ENCODE results near the gene GRM7. TPM values are rescaled to one million over a fixed set of nuclear protein-coding genes. Genes with fewer than 3 reads are reported as not detected.

Gene GRM7
- total and polyA plus RNA-seq, 9 of the 15 experiments (the other 6 are each of a cell fraction or from before 2014, with no cell fraction given): not detected

GRCh38 chr3:7328339-7328738 is 467.4 kb downstream of the GRM7 start:
- H3K36me3 ChIP-seq (ENCODE audit: control insufficient read depth, insufficient read depth, low read length): no peaks in the 10 kb centered on the region
- no peaks in the 10 kb centered on the region for H3K9me1 ChIP-seq (ENCODE audit: control insufficient read depth, insufficient read depth, low read length)
- FAIRE-seq (no peak), ATAC-seq (no peak), DNase-seq (ENCODE audit: extremely low read depth in 1 of 4, low spot score in 3 of 4) (no peak)
- no peak overlapping the region for H3K4me3 ChIP-seq
- ChIA-PET POLR2A (no interaction called here), CTCF (ENCODE audit: low intra/inter-chr PET ratio) (no interaction called here)
- H3K4me2 ChIP-seq (ENCODE audit: insufficient read depth, low read length): no peak overlapping the region
- BruUV-seq (replicated peaks): no TSS peak
- intact Hi-C loops (cut with micrococcal nuclease) (no loop called here), in situ Hi-C loops (cut with MboI) (no loop called here)
- no peak overlapping the region for H2AFZ ChIP-seq (ENCODE audit: low read depth, low read length)
- H3K27ac ChIP-seq (ENCODE audit: extremely low read depth, low read depth, low read length): no peak overlapping the region
- 6% methylated on average over 1 of the region's 1 CpG for WGBS (ENCODE audit: insufficient coverage, low coverage, missing lambda C conversion rate)
- no peaks in the 10 kb centered on the region for H3K27me3 ChIP-seq (ENCODE audit: control insufficient read depth in 2 of 2, insufficient read depth in 2 of 2, low read length in 2 of 2)
- H3K9ac ChIP-seq (ENCODE audit: insufficient read depth in 1 of 2, low read depth in 2 of 2, low read length in 2 of 2): no peak overlapping the region
- H3K4me1 ChIP-seq (replicated peaks in 1 of 2; ENCODE audit: control insufficient read depth in 2 of 2, insufficient read depth in 2 of 2, low read length in 2 of 2): no peaks in the 10 kb centered on the region
- no peaks in the 10 kb centered on the region for H3K9me3 ChIP-seq (replicated peaks; ENCODE audit: control insufficient read depth, insufficient read depth, low read depth, low read length)
- H3K79me2 ChIP-seq (ENCODE audit: control insufficient read depth, insufficient read depth, low read length): no peaks in the 10 kb centered on the region
- no peaks in the 10 kb centered on the region for H4K20me1 ChIP-seq (replicated peaks; ENCODE audit: control insufficient read depth, insufficient read depth, low read length)
- TF ChIP-seq TBL1XR1 (IDR thresholded peaks at IDR 0.05; ENCODE audit: low read length in 2 of 2) (no peak), RUNX1 (IDR thresholded peaks at IDR 0.05; ENCODE audit: low read depth) (no peak), CTCFL (IDR thresholded peaks at IDR 0.05; ENCODE audit: borderline replicate concordance, insufficient read depth, low read depth, low read length, poor library complexity, severe bottlenecking) (no peak), ZNF592 (IDR thresholded peaks at IDR 0.05) (no peak), TAF7 (tag; IDR thresholded peaks at IDR 0.05) (no peak)
- TF ChIP-seq, protein P1, sequence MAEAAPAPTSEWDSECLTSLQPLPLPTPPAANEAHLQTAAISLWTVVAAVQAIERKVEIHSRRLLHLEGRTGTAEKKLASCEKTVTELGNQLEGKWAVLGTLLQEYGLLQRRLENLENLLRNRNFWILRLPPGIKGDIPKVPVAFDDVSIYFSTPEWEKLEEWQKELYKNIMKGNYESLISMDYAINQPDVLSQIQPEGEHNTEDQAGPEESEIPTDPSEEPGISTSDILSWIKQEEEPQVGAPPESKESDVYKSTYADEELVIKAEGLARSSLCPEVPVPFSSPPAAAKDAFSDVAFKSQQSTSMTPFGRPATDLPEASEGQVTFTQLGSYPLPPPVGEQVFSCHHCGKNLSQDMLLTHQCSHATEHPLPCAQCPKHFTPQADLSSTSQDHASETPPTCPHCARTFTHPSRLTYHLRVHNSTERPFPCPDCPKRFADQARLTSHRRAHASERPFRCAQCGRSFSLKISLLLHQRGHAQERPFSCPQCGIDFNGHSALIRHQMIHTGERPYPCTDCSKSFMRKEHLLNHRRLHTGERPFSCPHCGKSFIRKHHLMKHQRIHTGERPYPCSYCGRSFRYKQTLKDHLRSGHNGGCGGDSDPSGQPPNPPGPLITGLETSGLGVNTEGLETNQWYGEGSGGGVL (CRISPR knock-in tag; IDR thresholded peaks at IDR 0.05): no peak
- TF ChIP-seq, protein P2, sequence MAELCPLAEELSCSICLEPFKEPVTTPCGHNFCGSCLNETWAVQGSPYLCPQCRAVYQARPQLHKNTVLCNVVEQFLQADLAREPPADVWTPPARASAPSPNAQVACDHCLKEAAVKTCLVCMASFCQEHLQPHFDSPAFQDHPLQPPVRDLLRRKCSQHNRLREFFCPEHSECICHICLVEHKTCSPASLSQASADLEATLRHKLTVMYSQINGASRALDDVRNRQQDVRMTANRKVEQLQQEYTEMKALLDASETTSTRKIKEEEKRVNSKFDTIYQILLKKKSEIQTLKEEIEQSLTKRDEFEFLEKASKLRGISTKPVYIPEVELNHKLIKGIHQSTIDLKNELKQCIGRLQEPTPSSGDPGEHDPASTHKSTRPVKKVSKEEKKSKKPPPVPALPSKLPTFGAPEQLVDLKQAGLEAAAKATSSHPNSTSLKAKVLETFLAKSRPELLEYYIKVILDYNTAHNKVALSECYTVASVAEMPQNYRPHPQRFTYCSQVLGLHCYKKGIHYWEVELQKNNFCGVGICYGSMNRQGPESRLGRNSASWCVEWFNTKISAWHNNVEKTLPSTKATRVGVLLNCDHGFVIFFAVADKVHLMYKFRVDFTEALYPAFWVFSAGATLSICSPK (IDR thresholded peaks at IDR 0.05; ENCODE audit: borderline replicate concordance): no peak
- TF ChIP-seq, protein P3, sequence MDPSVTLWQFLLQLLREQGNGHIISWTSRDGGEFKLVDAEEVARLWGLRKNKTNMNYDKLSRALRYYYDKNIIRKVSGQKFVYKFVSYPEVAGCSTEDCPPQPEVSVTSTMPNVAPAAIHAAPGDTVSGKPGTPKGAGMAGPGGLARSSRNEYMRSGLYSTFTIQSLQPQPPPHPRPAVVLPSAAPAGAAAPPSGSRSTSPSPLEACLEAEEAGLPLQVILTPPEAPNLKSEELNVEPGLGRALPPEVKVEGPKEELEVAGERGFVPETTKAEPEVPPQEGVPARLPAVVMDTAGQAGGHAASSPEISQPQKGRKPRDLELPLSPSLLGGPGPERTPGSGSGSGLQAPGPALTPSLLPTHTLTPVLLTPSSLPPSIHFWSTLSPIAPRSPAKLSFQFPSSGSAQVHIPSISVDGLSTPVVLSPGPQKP (CRISPR knock-in tag; IDR thresholded peaks at IDR 0.05): no peak
- TF ChIP-seq, protein P4, sequence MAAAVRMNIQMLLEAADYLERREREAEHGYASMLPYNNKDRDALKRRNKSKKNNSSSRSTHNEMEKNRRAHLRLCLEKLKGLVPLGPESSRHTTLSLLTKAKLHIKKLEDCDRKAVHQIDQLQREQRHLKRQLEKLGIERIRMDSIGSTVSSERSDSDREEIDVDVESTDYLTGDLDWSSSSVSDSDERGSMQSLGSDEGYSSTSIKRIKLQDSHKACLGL (CRISPR knock-in tag; IDR thresholded peaks at IDR 0.05; ENCODE audit: borderline replicate concordance, poor library complexity, severe bottlenecking): no peak

All from K562 (cell line).